HepG2 (cell line): Measurements from ENCODE around the gene MREG. TPM values are rescaled to one million over a fixed set of nuclear protein-coding genes. Genes with fewer than 3 reads are reported as not detected.
A peak's percentile ranks its signal among the peaks of the same experiment; 100 is the strongest.

ENCODE experiments used
- AGO1 ChIP-seq: fragments of 200-400 bp; formaldehyde crosslinking; IDR thresholded peaks from 2 replicates; pipeline ENCODE4 v1.6.1; 2017; ENCODE audit warnings: mild to moderate bottlenecking, low read depth, low read length, moderate library complexity; ENCODE audit not compliant: poor library complexity, severe bottlenecking
- DNMT1 ChIP-seq: sonication (generic); formaldehyde crosslinking; IDR thresholded peaks from 2 replicates; pipeline ENCODE4 v1.5.1; 2020; ENCODE audit warnings: mild to moderate bottlenecking, missing genetic modification reagents
- MYNN ChIP-seq: sonication (generic); formaldehyde crosslinking; IDR thresholded peaks from 2 replicates; pipeline ENCODE4 v1.4.0; 2020; ENCODE audit warnings: mild to moderate bottlenecking, low read depth, missing genetic modification reagents
- RORA ChIP-seq: sonication (generic); formaldehyde crosslinking; IDR thresholded peaks from 2 replicates; pipeline ENCODE4 v1.5.0; 2020; ENCODE audit warnings: mild to moderate bottlenecking, missing genetic modification reagents, moderate library complexity
- SIN3A ChIP-seq: IDR thresholded peaks from 2 replicates; pipeline ENCODE4 v1.6.1; 2011; ENCODE audit warnings: low read depth, mild to moderate bottlenecking, control low read depth, low read length, borderline replicate concordance
- STAG1 ChIP-seq: sonication (generic); formaldehyde crosslinking; IDR thresholded peaks from 2 replicates; pipeline ENCODE4 v1.4.0; 2020; ENCODE audit warnings: missing genetic modification reagents
- WIZ ChIP-seq: sonication (generic); formaldehyde crosslinking; IDR thresholded peaks from 2 replicates; pipeline ENCODE4 v1.5.1; 2020; ENCODE audit warnings: mild to moderate bottlenecking, missing genetic modification reagents
- ZNF569 ChIP-seq: sonication (generic); formaldehyde crosslinking; IDR thresholded peaks from 2 replicates; pipeline ENCODE4 v1.5.0; 2020; ENCODE audit warnings: mild to moderate bottlenecking, missing genetic modification reagents, moderate library complexity, borderline replicate concordance
- ZNF737 ChIP-seq: sonication (generic); formaldehyde crosslinking; IDR thresholded peaks from 2 replicates; pipeline ENCODE4 v1.5.0; 2020; ENCODE audit warnings: missing genetic modification reagents, mild to moderate bottlenecking, borderline replicate concordance
- ZNF768 ChIP-seq: sonication (generic); formaldehyde crosslinking; IDR thresholded peaks from 2 replicates; pipeline ENCODE4 v1.4.0; 2020; ENCODE audit warnings: missing genetic modification reagents
- ZZZ3 ChIP-seq: sonication (generic); formaldehyde crosslinking; IDR thresholded peaks from 2 replicates; pipeline ENCODE4 v1.4.0; 2020; ENCODE audit warnings: missing genetic modification reagents, mild to moderate bottlenecking, borderline replicate concordance
- polyA plus RNA-seq, 8 experiments: library from polyadenylated mRNA; depleted of rRNA in 3 of 8; stranded (reverse) in 7 of 8; unstranded in 1 of 8; fragments of >200 nt; fragmentation: Illumina TruSeq in 4 of 8; extraction: Trizol in 4 of 8; gene quantifications; 2 replicates each; pipeline versions ENCODE4 v1.2.1 to v1.2.3, GENCODE V29; 2011 to 2016; ENCODE audit warnings: low read depth in 4 of 8, missing spikeins in 1 of 8, mixed read lengths in 1 of 8; ENCODE audit not compliant: insufficient read depth in 1 of 8
- total RNA-seq, 5 experiments: library from RNA; depleted of rRNA; stranded (reverse); fragments of >200 nt; fragmentation: Illumina TruSeq; extraction: Trizol; gene quantifications; 2 replicates each; pipeline ENCODE4 v1.2.3, GENCODE V29; 2016; ENCODE audit warnings: low read depth in 1 of 5
- TF ChIP-seq, protein P1 (sequence below): sonication (generic); formaldehyde crosslinking; IDR thresholded peaks from 2 replicates; pipeline ENCODE4 v1.4.0; 2020; ENCODE audit warnings: mild to moderate bottlenecking, missing genetic modification reagents, borderline replicate concordance
- TF ChIP-seq, protein P2 (sequence below): sonication (generic); formaldehyde crosslinking; IDR thresholded peaks from 2 replicates; pipeline ENCODE4 v1.4.0; 2020; ENCODE audit warnings: missing genetic modification reagents
- TF ChIP-seq, protein P3 (sequence below): sonication (generic); formaldehyde crosslinking; IDR thresholded peaks from 2 replicates; pipeline ENCODE4 v1.4.0; 2020; ENCODE audit warnings: low read depth, mild to moderate bottlenecking, missing genetic modification reagents

The MREG gene
- total and polyA plus RNA-seq, 2 of the 13 experiments (the other 11 are each of a cell fraction or from before 2014, with no cell fraction given) = 7.5 to 23.3 TPM

DNA sequence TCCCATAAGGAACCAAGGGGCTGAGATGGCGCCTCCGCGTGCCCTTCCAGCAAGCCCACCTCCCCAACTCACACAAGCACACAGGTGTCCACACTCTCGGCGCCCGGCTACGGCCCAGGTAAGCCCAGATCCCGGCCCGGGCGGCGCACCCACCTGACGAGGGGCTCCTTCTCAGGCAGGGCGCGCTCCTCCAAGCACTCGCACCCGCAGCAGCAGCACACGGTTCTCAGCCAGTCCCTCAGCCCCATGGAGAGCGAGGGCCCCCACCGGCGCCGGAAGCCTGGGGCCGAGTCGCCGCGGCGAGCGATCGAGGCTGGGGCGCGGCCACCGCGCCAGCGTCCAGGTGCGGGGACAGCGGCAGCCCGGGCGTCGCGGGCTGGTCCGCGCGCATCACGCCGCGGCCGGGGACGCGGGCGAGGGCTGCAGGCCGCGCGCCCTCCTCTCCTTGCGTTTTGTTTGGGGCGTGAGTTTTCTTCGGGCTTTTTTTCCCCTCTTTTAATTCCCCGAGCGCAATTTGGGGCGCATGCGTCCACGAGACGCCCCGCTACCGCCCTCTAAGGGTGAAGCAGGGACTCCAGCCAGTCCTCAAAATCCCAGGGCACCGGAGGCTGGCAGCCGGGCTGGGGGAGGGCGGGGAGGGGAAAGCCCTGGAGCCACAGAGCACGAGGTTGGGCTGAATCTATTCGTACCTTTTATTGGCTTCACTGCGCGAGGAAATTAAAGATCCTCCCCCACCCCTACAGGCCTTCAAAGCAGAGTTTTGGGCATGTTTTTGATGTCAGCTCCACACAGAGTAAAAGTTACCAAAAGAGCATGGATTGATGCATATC is at the start of gene MREG (continued):
- TF ChIP-seq, protein P1, sequence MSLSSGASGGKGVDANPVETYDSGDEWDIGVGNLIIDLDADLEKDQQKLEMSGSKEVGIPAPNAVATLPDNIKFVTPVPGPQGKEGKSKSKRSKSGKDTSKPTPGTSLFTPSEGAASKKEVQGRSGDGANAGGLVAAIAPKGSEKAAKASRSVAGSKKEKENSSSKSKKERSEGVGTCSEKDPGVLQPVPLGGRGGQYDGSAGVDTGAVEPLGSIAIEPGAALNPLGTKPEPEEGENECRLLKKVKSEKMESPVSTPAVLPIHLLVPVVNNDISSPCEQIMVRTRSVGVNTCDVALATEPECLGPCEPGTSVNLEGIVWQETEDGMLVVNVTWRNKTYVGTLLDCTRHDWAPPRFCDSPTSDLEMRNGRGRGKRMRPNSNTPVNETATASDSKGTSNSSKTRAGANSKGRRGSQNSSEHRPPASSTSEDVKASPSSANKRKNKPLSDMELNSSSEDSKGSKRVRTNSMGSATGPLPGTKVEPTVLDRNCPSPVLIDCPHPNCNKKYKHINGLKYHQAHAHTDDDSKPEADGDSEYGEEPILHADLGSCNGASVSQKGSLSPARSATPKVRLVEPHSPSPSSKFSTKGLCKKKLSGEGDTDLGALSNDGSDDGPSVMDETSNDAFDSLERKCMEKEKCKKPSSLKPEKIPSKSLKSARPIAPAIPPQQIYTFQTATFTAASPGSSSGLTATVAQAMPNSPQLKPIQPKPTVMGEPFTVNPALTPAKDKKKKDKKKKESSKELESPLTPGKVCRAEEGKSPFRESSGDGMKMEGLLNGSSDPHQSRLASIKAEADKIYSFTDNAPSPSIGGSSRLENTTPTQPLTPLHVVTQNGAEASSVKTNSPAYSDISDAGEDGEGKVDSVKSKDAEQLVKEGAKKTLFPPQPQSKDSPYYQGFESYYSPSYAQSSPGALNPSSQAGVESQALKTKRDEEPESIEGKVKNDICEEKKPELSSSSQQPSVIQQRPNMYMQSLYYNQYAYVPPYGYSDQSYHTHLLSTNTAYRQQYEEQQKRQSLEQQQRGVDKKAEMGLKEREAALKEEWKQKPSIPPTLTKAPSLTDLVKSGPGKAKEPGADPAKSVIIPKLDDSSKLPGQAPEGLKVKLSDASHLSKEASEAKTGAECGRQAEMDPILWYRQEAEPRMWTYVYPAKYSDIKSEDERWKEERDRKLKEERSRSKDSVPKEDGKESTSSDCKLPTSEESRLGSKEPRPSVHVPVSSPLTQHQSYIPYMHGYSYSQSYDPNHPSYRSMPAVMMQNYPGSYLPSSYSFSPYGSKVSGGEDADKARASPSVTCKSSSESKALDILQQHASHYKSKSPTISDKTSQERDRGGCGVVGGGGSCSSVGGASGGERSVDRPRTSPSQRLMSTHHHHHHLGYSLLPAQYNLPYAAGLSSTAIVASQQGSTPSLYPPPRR (CRISPR knock-in tag) = peak; percentile 35; the same call in 1 of the 2 replicates
- TF ChIP-seq AGO1 = peak; percentile 74
- TF ChIP-seq ZZZ3 (CRISPR knock-in tag) = peak; percentile 68; the same call in 1 of the 2 replicates
- no peak for TF ChIP-seq MYNN (CRISPR knock-in tag)
- peak; percentile 41 for TF ChIP-seq STAG1 (CRISPR knock-in tag)
- TF ChIP-seq ZNF768 = peak; percentile 60; the same call in 1 of the 2 replicates
- TF ChIP-seq WIZ = peak; percentile 43; the same call in 1 of the 2 replicates
- TF ChIP-seq, protein P2, sequence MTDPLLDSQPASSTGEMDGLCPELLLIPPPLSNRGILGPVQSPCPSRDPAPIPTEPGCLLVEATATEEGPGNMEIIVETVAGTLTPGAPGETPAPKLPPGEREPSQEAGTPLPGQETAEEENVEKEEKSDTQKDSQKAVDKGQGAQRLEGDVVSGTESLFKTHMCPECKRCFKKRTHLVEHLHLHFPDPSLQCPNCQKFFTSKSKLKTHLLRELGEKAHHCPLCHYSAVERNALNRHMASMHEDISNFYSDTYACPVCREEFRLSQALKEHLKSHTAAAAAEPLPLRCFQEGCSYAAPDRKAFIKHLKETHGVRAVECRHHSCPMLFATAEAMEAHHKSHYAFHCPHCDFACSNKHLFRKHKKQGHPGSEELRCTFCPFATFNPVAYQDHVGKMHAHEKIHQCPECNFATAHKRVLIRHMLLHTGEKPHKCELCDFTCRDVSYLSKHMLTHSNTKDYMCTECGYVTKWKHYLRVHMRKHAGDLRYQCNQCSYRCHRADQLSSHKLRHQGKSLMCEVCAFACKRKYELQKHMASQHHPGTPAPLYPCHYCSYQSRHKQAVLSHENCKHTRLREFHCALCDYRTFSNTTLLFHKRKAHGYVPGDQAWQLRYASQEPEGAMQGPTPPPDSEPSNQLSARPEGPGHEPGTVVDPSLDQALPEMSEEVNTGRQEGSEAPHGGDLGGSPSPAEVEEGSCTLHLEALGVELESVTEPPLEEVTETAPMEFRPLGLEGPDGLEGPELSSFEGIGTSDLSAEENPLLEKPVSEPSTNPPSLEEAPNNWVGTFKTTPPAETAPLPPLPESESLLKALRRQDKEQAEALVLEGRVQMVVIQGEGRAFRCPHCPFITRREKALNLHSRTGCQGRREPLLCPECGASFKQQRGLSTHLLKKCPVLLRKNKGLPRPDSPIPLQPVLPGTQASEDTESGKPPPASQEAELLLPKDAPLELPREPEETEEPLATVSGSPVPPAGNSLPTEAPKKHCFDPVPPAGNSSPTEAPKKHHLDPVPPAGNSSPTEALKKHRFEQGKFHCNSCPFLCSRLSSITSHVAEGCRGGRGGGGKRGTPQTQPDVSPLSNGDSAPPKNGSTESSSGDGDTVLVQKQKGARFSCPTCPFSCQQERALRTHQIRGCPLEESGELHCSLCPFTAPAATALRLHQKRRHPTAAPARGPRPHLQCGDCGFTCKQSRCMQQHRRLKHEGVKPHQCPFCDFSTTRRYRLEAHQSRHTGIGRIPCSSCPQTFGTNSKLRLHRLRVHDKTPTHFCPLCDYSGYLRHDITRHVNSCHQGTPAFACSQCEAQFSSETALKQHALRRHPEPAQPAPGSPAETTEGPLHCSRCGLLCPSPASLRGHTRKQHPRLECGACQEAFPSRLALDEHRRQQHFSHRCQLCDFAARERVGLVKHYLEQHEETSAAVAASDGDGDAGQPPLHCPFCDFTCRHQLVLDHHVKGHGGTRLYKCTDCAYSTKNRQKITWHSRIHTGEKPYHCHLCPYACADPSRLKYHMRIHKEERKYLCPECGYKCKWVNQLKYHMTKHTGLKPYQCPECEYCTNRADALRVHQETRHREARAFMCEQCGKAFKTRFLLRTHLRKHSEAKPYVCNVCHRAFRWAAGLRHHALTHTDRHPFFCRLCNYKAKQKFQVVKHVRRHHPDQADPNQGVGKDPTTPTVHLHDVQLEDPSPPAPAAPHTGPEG (CRISPR knock-in tag) = peak; percentile 32; the same call in 1 of the 2 replicates
- 0 out of 2 replicates have a peak, but pooled peaks have one; percentile 36 for TF ChIP-seq ZNF569 (CRISPR knock-in tag)
- TF ChIP-seq ZNF737 (CRISPR knock-in tag) = 0 out of 2 replicates have a peak, but pooled peaks have one; percentile 50
- TF ChIP-seq, protein P3, sequence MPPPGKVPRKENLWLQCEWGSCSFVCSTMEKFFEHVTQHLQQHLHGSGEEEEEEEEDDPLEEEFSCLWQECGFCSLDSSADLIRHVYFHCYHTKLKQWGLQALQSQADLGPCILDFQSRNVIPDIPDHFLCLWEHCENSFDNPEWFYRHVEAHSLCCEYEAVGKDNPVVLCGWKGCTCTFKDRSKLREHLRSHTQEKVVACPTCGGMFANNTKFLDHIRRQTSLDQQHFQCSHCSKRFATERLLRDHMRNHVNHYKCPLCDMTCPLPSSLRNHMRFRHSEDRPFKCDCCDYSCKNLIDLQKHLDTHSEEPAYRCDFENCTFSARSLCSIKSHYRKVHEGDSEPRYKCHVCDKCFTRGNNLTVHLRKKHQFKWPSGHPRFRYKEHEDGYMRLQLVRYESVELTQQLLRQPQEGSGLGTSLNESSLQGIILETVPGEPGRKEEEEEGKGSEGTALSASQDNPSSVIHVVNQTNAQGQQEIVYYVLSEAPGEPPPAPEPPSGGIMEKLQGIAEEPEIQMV = peak; percentile 38; the same call in 1 of the 2 replicates
- TF ChIP-seq SIN3A = peak; percentile 53; the same call in 1 of the 2 replicates
- TF ChIP-seq DNMT1 (CRISPR knock-in tag) = 0 out of 2 replicates have a peak, but pooled peaks have one; percentile 29
- TF ChIP-seq RORA (CRISPR knock-in tag) = no peak
